Measurements from ENCODE around the gene LRRC45. TPM values are rescaled to one million over a fixed set of nuclear protein-coding genes. Genes with fewer than 3 reads are reported as not detected.

LRRC45 gene
- total RNA-seq, 1 experiment from 2014 or later, result 6.1 TPM

GRCh38 chr17:82060614-82061013 is 37.5 kb downstream of the LRRC45 start:
- DNase-seq (ENCODE audit: extremely low read depth, low read depth), result no peak

GRCh38 chr17:82061047-82061925 is 38.2 kb downstream of the LRRC45 start:
- DNase-seq (ENCODE audit: extremely low read depth, low read depth), result no peak

- DNase-seq (ENCODE audit: extremely low read depth, low read depth), result no peak
Observed at GRCh38 chr17:82062076-82062983, 39.2 kb downstream of the LRRC45 start.

- DNase-seq (ENCODE audit: extremely low read depth, low read depth), result no peak
Observed at GRCh38 chr17:82062984-82063368, 39.9 kb downstream of the LRRC45 start.

- DNase-seq (ENCODE audit: extremely low read depth, low read depth), result no peak
Observed at GRCh38 chr17:82063424-82064415, 40.6 kb downstream of the LRRC45 start.

GRCh38 chr17:82064433-82065192 is 41.5 kb downstream of the LRRC45 start:
- no peak for DNase-seq (ENCODE audit: extremely low read depth, low read depth)

GRCh38 chr17:82065193-82065637 is 42.1 kb downstream of the LRRC45 start:
- no peak for DNase-seq (ENCODE audit: extremely low read depth, low read depth)

- peak; percentile 31 for DNase-seq (ENCODE audit: extremely low read depth, low read depth)
Observed at GRCh38 chr17:82065638-82066303, 42.7 kb downstream of the LRRC45 start, which contains the start of gene DUS1L. Gene DUS1L (minus strand): TSS chr17:82065804. CDS start chr17:82065059, 745 bp downstream.

GRCh38 chr17:82070611-82071010 is 47.5 kb downstream of the LRRC45 start:
- DNase-seq (ENCODE audit: extremely low read depth, low read depth), result no peak

GRCh38 chr17:82072827-82073226 is 49.7 kb downstream of the LRRC45 start:
- no peak for DNase-seq (ENCODE audit: extremely low read depth, low read depth)

- DNase-seq (ENCODE audit: extremely low read depth, low read depth), result no peak
Observed at GRCh38 chr17:82073446-82073845, 50.3 kb downstream of the LRRC45 start.

- DNase-seq (ENCODE audit: extremely low read depth, low read depth), result no peak
Observed at GRCh38 chr17:82076018-82076784, 53.1 kb downstream of the LRRC45 start.

GRCh38 chr17:82076785-82077591 is 53.9 kb downstream of the LRRC45 start:
- no peak for DNase-seq (ENCODE audit: extremely low read depth, low read depth)

- no peak for DNase-seq (ENCODE audit: extremely low read depth, low read depth)
Observed at GRCh38 chr17:82077617-82078358, 54.7 kb downstream of the LRRC45 start.

GRCh38 chr17:82078433-82078832 is 55.3 kb downstream of the LRRC45 start:
- no peak for DNase-seq (ENCODE audit: extremely low read depth, low read depth)

- no peak for DNase-seq (ENCODE audit: extremely low read depth, low read depth)
Observed at GRCh38 chr17:82079001-82079677, 56.0 kb downstream of the LRRC45 start.
